Measurements from ENCODE around the gene DNAH14. TPM values are rescaled to one million over a fixed set of nuclear protein-coding genes. Genes with fewer than 3 reads are reported as not detected.
"Not testable (repeated sequence)": the region's sequence is repeated elsewhere in the genome, so short reads cannot be mapped to it uniquely, and the experiment has no call there.

DNAH14 gene
- total and polyA plus RNA-seq, 2 experiments from 2014 or later, result 13.5 to 40.8 TPM

- Histone ChIP-seq H3K27ac (no peak overlapping the region), H3K4me1 (ENCODE audit: low read depth) (no peaks in the 10 kb centered on the region), H3K4me3 (no peak overlapping the region), H3K36me3 (no peaks in the 10 kb centered on the region), H3K27me3 (no peaks in the 10 kb centered on the region), H3K9me3 (ENCODE audit: low read depth) (no peaks in the 10 kb centered on the region)
- DNase-seq (ENCODE audit: low read depth in 1 of 2, low spot score in 1 of 2), result no peak
- TF ChIP-seq CTCF (IDR thresholded peaks at IDR 0.05; ENCODE audit: low read depth, low read length), result no peak
These were observed 60.1 kb downstream of the DNAH14 start for GRCh38 chr1:224989615-224990014.

GRCh38 chr1:224991550-224991949 lies 62.1 kb downstream of the DNAH14 start:
- H3K4me1 ChIP-seq (ENCODE audit: low read depth); H3K27me3 ChIP-seq; H3K9me3 ChIP-seq (ENCODE audit: low read depth); H3K36me3 ChIP-seq; DNase-seq (ENCODE audit: low read depth in 1 of 2, low spot score in 1 of 2); H3K27ac ChIP-seq; H3K4me3 ChIP-seq: not testable (repeated sequence)

GRCh38 chr1:224995602-224996001 lies 66.1 kb downstream of the DNAH14 start:
- DNase-seq (ENCODE audit: low read depth in 1 of 2, low spot score in 1 of 2), result no peak
- Histone ChIP-seq H3K4me3 (no peak overlapping the region), H3K4me1 (ENCODE audit: low read depth) (no peaks in the 10 kb centered on the region), H3K27ac (no peak overlapping the region), H3K36me3 (no peaks in the 10 kb centered on the region), H3K27me3 (no peaks in the 10 kb centered on the region), H3K9me3 (ENCODE audit: low read depth) (no peaks in the 10 kb centered on the region)
- TF ChIP-seq CTCF (IDR thresholded peaks at IDR 0.05; ENCODE audit: low read depth, low read length), result no peak

GRCh38 chr1:224996266-224996665 lies 66.8 kb downstream of the DNAH14 start:
- TF ChIP-seq CTCF (IDR thresholded peaks at IDR 0.05; ENCODE audit: low read depth, low read length), result no peak
- Histone ChIP-seq H3K27me3 (no peaks in the 10 kb centered on the region), H3K4me1 (ENCODE audit: low read depth) (no peaks in the 10 kb centered on the region), H3K27ac (no peak overlapping the region), H3K9me3 (ENCODE audit: low read depth) (no peaks in the 10 kb centered on the region), H3K4me3 (no peak overlapping the region), H3K36me3 (no peaks in the 10 kb centered on the region)
- no peak for DNase-seq (ENCODE audit: low read depth in 1 of 2, low spot score in 1 of 2)

GRCh38 chr1:224998185-224998584 lies 68.7 kb downstream of the DNAH14 start:
- no peaks in the 10 kb centered on the region for H3K36me3 ChIP-seq
- H3K4me1 ChIP-seq (ENCODE audit: low read depth), result no peaks in the 10 kb centered on the region
- no peak for DNase-seq (ENCODE audit: low read depth in 1 of 2, low spot score in 1 of 2)
- no peak for TF ChIP-seq CTCF (IDR thresholded peaks at IDR 0.05; ENCODE audit: low read depth, low read length)
- H3K4me3 ChIP-seq, result no peak overlapping the region
- no peaks in the 10 kb centered on the region for H3K27me3 ChIP-seq
- H3K27ac ChIP-seq, result no peak overlapping the region
- no peaks in the 10 kb centered on the region for H3K9me3 ChIP-seq (ENCODE audit: low read depth)

GRCh38 chr1:225004396-225004795 lies 74.9 kb downstream of the DNAH14 start:
- no peaks in the 10 kb centered on the region for H3K4me1 ChIP-seq (ENCODE audit: low read depth)
- DNase-seq (ENCODE audit: low read depth in 1 of 2, low spot score in 1 of 2), result no peak
- no peaks in the 10 kb centered on the region for H3K27me3 ChIP-seq
- H3K36me3 ChIP-seq, result peaks cover 2% of the 10 kb centered on the region
- H3K4me3 ChIP-seq, result no peak overlapping the region
- no peak overlapping the region for H3K27ac ChIP-seq
- peak; percentile 9 for TF ChIP-seq CTCF (IDR thresholded peaks at IDR 0.05; ENCODE audit: low read depth, low read length)
- no peaks in the 10 kb centered on the region for H3K9me3 ChIP-seq (ENCODE audit: low read depth)

GRCh38 chr1:225006352-225006751 lies 76.9 kb downstream of the DNAH14 start:
- DNase-seq (ENCODE audit: low read depth in 1 of 2, low spot score in 1 of 2); H3K27ac ChIP-seq; H3K4me3 ChIP-seq; H3K27me3 ChIP-seq; H3K36me3 ChIP-seq; H3K9me3 ChIP-seq (ENCODE audit: low read depth); H3K4me1 ChIP-seq (ENCODE audit: low read depth): not testable (repeated sequence)

- not testable (repeated sequence) for H3K36me3 ChIP-seq; DNase-seq (ENCODE audit: low read depth in 1 of 2, low spot score in 1 of 2); H3K4me3 ChIP-seq; H3K9me3 ChIP-seq (ENCODE audit: low read depth); H3K4me1 ChIP-seq (ENCODE audit: low read depth); H3K27me3 ChIP-seq; H3K27ac ChIP-seq
These were observed 78.6 kb downstream of the DNAH14 start for GRCh38 chr1:225008050-225008449.

Data from cardiac muscle cell (in vitro differentiated cells and primary cell).